ENCODE data around the gene PTTG1IP2.

Gene PTTG1IP2

DNA sequence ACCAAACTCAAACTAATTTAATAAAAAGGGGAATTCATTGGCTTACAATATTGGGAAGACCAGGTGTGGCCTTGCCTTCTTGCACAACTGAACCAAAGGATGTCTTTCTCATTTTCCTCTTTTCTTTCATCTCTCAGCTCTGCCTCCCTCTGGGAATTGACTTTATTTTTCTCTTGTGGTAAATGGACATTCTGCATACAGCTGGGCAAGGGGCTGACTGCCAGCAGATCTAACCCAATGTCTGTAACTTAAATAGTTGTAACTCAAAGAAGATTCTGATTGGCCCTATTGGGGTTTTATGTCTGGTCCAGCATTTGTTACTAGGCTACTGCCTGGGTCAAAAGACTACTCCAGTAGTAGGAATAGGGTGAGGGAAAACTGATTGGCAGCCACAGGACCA is 15.3 kb downstream of the PTTG1IP2 start:
- DNase-seq: no peak

DNA sequence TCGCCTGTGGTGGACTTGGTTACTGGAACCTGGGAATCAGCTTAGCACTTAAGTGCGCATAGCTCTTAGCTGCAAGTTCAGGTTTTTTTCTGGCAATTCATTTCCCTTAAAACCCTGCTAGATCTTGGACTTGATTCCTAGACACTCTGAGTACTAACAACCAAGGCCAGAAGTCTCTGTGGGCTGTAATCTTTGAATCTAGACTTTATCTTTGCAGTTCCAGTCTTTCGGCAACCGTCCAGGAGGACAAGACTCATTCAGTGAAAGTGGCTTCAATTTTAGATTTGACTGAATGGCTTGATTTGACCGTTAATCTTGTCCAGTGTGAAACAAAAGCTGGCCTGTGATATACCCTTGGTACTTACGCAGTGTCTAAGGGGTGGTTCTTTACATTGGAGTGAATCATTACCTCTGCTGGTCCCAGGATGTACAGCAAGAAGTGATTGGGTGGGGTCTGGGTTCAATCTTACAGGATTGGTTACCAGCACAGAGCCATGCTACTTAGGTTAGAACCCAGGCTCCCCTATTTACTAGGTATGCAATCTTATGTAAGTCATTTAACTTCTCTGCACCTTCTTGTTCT is 16.4 kb downstream of the PTTG1IP2 start:
- DNase-seq: no peak

DNA sequence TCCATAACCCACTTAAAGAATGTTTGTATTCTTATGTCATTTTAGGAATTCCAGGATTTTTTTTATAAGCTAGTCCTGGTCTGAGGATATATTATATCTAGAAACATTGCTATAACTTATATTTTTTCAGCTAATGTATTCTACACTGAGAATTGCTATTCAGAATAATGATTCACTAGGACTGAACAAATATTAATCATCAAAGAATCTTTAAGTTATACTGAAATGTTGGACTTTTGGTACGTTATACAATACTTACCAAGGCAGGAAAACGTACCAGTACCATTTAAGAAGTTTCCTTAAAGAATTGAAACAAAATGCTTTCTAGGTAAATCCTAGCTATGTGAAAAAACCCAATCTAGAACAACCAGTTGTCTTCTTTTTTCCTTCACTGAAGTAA is 18.4 kb downstream of the PTTG1IP2 start:
- DNase-seq: no peak

DNA sequence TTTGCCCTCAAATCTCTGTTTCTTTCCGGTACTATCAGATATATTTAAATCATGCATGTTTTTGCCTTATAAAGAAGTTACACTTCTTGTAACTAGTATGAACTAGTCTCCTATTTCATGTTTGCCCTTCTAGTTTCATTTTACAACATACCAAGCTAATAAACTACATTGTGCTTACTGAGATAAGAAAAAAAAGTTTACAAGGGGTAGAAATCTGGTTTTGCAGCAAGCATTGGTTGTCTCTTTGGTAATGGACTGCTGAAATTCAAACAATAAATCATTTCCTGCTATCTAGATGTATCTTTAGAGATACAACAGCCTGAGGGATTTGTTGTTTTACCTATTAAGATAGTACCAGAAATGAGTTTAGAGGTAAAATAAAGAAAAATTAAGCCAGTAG is 18.8 kb downstream of the PTTG1IP2 start:
- no peak for DNase-seq

DNA sequence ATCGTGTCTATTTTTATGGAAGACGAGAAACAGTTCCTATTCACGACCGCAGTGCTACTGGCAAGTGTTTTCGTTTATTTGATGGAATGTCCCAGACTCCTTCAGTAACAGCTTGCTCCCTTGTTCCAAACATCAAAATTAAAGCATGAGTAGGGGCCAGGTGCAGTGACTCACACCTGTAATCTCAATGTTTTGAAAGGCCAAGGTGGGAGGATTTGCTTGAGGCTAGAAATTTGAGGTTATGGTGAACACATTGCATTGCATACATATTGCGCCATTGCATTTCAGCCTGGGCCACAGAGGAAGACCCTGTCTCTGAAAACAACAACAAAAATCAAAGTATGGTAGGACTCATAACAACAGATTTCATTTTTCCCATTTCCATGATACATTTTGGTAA is 22.8 kb downstream of the PTTG1IP2 start:
- no peak for DNase-seq

DNA sequence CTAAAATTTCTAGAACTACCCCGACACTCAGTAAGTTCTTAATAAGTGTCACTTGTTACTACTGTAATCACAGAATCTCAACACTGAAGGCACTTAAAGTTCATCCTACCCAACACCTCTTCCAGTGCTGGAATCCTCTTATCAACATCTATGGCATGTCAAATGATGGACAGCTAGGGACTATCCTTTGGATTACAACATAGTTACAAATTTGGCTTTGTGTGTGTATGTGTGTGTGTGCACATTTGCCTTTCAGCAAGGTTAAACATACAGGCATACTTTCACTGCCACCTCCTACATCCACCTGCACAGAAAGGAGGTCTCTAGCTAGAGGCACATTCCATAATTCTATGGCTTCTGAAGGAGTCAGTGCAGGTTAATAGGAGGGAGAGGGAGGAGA is 25.8 kb downstream of the PTTG1IP2 start:
- DNase-seq: no peak

DNA sequence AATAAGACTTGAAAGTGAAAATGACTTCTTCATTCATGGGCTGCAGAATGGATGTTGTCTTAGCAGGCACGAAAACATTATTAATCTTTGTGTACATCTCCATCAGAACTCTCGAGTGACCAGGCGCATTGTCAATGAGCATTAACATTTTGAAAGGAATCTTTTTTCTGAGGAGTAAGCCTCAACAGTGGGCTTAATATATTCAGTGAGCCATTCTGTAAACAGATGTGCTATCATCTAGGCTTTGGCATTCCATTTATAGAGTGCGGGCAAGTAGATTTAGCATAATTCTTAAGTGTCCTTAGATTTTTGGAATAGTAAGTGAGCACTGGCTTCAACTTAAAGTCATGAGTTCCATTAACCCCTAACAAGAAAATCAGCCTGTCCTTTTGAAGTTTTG is 33.1 kb downstream of the PTTG1IP2 start:
- DNase-seq: no peak

DNA sequence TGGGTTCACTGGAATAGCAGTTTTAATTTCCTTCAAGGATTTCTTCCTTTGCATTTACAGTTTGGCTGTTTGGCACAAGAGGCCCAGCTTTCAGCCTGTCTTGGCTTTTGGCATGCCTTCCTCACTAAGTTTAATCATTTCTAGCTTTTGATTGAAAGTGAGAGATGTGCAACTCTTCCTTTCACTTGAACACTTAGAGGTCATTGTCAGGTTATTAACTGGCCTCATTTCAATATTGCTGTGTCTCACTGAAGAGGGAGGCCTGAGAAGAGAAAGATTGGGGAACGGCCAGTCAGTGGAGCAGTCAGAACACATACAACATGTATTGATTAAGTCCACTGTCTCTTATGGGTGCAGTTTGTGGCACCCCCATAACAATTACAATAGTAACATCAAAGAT is 33.9 kb downstream of the PTTG1IP2 start:
- no peak for DNase-seq

DNA sequence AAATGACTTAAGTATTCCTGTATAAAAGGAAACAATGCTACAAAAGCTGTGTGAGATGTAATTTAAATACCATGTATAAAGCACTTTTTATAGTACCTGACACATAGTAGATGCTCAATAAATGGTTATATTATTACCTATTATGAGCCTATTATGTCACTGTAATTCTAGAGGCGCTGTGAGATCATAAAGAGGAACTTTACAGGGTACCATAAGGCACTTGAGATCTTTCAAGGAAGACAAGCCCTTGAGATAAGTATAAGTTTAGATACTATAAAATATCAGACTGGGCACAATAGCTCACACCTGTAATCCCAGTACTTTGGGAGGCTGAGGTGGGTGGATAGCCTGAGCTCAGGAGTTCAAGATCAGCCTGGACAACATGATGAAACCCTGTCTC is 38.3 kb downstream of the PTTG1IP2 start:
- no peak for DNase-seq

DNA sequence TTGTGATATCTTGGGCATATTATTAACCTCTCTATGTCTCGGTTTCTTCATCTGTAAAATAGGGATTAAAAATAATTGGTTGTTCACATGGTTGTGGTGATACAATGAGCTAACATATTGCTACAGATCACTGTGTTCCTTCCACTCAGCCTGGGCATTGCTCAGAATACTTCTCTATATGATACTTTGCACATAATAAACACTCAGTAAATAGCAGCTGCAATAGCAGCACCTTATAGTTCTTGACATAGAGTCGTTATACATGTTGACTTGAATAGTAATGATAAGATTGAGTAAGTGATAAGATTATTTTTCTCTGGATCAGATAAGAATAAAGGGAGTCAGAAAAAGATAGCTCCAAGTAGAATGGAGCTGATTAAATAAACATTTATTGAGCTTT is 42.3 kb downstream of the PTTG1IP2 start:
- DNase-seq: no peak

DNA sequence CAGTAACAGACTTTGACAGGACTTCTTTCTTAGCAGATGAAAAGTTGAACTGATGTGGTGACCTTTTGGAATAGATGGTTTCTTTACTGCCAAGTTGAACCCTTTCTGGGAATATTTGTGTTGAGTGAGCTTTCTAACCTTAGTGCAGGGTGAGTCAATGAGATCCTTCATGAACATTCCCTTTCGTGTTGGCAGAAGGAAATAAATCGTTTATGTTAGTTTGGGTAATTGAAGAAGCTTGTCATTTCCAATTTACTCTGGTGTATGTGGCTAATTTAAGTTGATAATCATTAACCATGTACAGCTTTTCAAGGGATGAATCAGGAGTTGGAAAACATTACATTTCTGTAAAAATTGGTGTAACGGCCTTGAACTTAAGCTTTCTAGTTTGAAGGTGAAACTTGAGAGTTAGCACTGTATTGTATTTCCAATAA is 43.4 kb downstream of the PTTG1IP2 start:
- no peak for DNase-seq

DNA sequence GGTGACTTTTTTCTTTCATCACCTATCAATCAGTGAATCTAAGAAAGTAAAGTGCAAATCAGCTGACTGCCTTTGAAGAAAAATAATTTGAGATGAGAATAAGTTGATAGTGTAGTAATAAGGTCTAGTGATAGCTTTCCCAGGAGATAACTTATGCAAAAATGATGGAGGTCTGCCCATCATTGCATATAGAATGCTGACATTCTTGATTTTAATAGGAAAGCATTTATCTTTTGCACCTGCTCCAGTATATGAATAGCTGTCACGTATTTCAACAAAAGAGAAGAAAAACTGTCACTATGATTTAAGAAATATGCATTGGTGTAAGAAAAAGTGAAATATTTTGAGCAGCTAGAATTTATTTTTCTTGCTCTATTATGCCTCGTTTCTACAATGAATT is 46.8 kb downstream of the PTTG1IP2 start:
- no peak for DNase-seq

DNA sequence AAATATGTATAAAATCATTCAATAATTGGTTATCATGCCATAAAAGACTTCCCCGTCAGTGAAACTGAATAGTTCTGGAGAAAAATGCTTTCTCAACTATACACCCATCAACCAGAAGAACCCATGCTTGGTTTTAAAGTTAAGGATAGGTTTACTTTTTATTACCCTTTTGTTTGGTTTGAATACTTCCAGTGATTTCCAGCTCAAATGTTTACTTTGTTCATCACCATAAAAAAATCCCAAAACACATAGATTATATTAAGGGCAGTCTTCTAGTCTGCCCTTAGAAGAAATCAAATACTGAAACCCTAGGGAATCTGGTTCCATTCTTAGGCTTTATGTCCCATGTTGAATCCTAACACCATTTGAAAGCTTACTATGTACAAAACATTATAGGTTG is 49.2 kb downstream of the PTTG1IP2 start:
- no peak for DNase-seq

DNA sequence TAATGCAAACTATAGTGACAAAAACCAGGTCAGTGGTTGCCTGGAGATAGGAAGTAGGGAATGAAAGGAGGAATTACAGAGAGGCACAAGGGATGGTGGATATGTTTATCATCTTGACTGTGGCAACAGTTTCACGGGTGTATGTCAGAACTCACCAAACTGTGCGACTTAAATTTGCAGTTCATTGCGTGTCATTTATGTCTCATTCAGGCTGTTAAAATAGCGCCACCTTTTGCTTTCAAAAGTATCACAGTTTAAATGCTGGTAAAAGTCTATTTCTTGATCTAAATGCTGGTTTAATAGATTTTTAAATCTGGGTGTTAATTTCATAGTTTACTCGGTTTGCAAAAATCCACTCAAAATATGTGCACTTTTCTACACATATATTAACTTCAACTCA is 51.0 kb downstream of the PTTG1IP2 start:
- DNase-seq: no peak

DNA sequence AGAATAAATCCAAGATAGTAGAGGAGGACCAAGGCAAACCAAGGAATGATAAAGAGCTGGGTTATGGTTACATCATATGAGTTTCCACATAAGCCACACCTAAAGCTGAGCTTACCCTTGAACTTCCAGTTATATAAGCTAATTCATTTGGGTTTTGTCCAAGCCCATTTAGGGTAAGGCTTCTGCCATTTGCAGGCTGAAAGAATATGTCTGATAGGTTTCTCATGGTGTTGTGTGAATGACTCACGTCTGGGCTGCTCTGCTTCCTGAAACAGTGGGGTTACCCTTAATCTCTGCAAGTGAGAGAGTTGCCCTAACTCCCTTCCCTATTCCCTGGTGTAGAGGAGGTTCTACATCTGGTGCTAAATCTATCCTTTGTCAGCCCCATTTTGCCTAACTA is 60.8 kb downstream of the PTTG1IP2 start:
- no peak for DNase-seq

DNA sequence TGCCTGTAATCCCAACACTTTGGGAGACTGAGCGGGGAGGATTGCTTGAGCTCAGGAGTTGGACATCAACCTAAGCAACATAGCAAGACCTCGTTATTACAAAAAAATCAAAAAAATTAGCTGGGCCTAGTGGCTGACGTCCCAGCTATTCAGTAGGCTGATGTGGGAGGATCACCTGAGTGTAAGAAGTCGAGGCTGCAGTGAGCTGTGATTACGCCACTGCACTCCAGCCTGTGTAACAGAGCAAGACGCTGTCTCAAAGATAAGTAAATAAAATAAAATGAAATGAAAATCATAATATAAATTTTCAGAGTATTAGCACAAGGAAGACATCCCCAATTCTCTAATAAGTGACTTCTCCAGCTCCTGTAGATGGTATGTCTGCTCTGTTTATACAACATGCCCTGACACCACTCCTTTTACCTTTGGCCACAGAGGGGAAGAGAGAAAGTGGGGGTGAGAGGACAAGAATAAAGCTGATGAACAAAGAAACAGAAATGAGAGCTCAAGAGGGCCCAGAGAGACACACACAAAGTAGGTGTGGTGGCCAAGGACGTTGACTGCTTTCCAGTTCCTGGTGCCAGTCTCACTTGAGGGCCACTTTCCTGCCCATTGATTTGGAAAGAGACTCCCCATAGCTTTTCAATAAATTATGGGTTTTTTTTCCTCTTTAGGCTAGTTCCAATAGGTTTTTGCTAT is 62.9 kb downstream of the PTTG1IP2 start:
- DNase-seq: no peak

DNA sequence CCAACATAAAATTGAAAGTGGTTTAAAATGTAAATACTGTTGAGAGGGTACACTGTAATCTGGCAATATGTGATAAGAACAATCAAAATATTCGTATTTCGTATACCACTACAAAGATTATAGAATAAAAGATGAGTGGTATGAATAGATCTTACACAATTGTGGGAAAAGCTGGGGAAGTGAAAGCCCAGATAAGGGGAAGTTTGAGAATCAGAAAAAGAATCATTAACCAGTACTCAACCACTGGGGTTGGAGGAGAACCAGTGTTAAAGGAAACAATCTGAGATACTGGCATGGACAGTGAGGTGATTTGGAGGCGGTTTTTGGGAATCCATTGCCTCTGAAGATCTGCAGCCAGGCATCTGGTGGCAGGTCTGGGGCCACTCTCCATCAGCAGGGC is 67.0 kb downstream of the PTTG1IP2 start:
- DNase-seq: no peak

DNA sequence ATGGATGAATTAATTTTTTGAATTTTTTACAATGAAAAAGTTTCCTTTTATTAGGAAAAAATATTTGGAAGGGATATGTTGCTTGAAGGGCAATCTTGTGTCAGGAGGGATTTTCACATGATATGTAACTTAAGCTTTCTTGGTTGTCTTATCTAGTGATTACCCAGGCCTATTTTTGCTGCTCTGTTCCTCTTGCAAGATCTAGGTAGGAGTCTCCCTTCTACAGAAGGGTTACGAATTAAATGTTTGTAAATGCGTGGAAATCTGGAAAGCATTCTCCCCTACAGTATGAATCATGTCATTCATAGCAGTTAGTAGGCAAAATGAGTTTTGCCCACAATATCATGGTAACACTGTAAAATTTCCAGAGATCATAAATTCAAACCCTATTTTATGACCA is 69.0 kb downstream of the PTTG1IP2 start:
- no peak for DNase-seq

DNA sequence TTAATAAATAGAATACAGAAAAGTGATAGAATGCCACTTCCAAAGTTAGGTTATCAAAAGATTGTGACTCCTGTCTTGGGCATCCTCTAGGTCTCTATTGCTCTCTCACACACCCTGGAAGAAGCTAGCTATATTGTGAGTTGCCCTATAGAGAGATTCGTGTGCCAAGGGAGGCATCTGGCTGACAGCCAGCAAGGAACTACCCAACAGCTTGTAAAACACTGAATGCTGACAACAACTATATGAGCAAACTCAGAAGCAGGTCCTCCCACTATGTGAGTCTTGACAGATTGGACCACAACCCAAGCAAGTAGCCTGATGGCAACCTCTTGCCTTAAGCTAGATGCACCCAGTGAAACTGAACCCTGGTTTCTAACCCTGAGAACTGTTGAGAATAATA is 71.0 kb downstream of the PTTG1IP2 start:
- DNase-seq: no peak

DNA sequence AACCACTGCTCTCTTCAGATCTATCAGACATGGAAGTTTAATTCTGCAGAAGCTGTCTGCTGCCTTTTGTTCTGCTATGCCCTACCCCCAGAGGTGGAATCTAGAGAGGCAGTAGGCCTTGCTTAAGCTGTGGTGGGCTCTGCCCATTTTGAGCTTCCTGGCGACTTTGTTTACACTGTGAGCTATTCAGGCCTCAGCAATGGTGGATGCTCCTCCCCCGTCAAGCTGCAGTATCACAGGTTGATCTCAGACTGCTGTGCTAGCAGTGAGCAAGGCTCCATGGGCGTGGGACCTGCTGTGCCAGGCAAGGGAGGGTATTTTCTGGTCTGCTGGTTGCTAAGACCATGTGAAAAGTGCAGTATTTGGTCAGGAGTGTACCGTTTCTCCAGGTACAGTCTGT is 81.6 kb downstream of the PTTG1IP2 start:
- no peak for DNase-seq

DNA sequence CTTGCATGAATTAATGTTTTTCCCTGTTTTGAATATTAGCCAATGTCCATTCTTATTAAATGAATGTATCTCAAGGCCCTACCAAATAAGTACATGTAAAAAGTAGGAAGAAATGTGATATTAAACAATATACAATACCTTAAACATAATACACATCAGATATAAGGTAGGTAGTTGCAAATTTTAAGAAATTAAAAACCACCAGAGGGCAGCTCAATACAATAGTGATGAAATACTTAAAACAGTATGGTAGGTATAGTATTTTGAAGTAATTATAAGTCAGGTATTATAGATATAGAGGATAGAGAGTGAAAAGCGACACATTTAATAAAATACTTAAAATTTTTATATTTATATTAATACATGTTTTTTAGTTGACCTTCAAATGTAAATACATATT is 83.1 kb downstream of the PTTG1IP2 start:
- no peak for DNase-seq

DNA sequence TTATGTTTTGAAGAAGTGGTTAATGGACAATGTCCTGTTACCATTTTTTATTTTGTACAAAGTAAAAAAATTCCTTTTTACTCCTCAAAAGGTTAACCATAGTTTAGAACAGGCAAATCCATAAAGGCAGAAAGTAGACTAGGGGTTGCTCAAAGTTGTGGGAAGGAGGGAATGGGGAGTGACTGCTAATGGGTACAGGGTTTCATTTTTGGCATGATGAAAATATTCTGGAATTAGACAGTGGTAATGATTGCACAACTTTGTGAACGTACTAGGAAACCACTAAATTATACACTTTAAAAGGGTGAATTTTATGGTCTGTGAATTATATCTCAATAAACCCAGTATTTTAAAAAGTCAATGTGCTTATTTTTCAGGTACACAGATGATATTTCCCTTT is 91.3 kb downstream of the PTTG1IP2 start:
- DNase-seq: no peak

All from NCI-H748 treated with DMSO at 0.1 percent for 48 hours (cell line).